Activated T-helper 17 cell treated with anti-CD3 and anti-CD28 coated beads, Interleukin-2, amount 50 U/mL, for 72 hours (primary cell): ENCODE results near the gene TRMT6. TPM values are rescaled to one million over a fixed set of nuclear protein-coding genes. Genes with fewer than 3 reads are reported as not detected.
A peak's percentile ranks its signal among the peaks of the same experiment; 100 is the strongest.

Source experiments
- ATAC-seq: fragments of 150-1000 bp; cut with Tn5 transposase; replicated peaks from 2 replicates; pipeline ENCODE4 v1.10.0; 2021; ENCODE audit warnings: mild to moderate bottlenecking, moderate library complexity
- H3K27ac Mint-ChIP-seq: one replicate; pipeline ENCODE4 v1.8.0; 2022; ENCODE audit warnings: mixed read lengths
- H3K27me3 Mint-ChIP-seq: one replicate; pipeline ENCODE4 v1.8.0; 2022; ENCODE audit warnings: mixed read lengths
- H3K36me3 Mint-ChIP-seq: one replicate; pipeline ENCODE4 v1.8.0; 2022; ENCODE audit warnings: low read depth, mild to moderate bottlenecking, mixed read lengths
- H3K4me1 Mint-ChIP-seq: one replicate; pipeline ENCODE4 v1.8.0; 2022; ENCODE audit warnings: mixed read lengths
- H3K4me3 Mint-ChIP-seq: one replicate; pipeline ENCODE4 v1.8.0; 2022; ENCODE audit warnings: mild to moderate bottlenecking, mixed read lengths
- H3K9me3 Mint-ChIP-seq: one replicate; pipeline ENCODE4 v1.8.0; 2022; ENCODE audit warnings: mixed read lengths
- total RNA-seq, 2 donors: library from RNA; stranded (reverse); gene quantifications; one replicate each; pipeline ENCODE4 v1.2.3, GENCODE V29; 2022

The TRMT6 gene
- total RNA-seq, 2 donors from 2014 or later: 19.8 to 43.2 TPM

GRCh38 chr20:5900908-5901307 is 49.4 kb downstream of the TRMT6 start:
- H3K4me1 Mint-ChIP-seq: no peaks in the 10 kb centered on the region
- peaks cover 20% of the 10 kb centered on the region for H3K27me3 Mint-ChIP-seq
- peak; percentile 26 for ATAC-seq
- H3K27ac Mint-ChIP-seq: no peak overlapping the region
- peaks cover 5% of the 10 kb centered on the region for H3K9me3 Mint-ChIP-seq
- no peak overlapping the region for H3K4me3 Mint-ChIP-seq
- no peaks in the 10 kb centered on the region for H3K36me3 Mint-ChIP-seq

GRCh38 chr20:5899444-5899843 is 50.9 kb downstream of the TRMT6 start:
- H3K27me3 Mint-ChIP-seq: peaks cover 21% of the 10 kb centered on the region
- H3K27ac Mint-ChIP-seq: no peak overlapping the region
- H3K9me3 Mint-ChIP-seq: peaks cover 8% of the 10 kb centered on the region
- H3K36me3 Mint-ChIP-seq: no peaks in the 10 kb centered on the region
- H3K4me1 Mint-ChIP-seq: no peaks in the 10 kb centered on the region
- H3K4me3 Mint-ChIP-seq: no peak overlapping the region
- ATAC-seq: no peak

DNA sequence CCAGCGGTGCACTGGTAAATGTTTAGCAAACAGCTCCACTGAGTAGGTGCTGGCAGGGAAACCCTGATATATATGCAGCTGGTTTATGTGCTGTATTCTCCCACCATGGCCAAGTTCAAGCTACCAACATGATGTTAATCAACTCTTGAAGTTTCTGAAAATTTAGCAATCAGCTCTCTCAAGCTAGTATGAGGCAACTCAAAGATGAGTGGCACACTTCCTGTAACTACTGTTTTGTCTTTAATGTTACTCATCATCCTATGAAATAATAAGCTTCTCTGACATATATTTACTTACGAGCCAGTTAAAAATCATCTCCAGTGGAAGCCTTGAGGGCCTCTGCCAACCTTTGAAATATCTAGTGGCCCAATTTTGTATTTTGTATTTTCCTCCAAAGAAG is 54.7 kb downstream of the TRMT6 start:
- no peaks in the 10 kb centered on the region for H3K36me3 Mint-ChIP-seq
- peaks cover 8% of the 10 kb centered on the region for H3K9me3 Mint-ChIP-seq
- H3K4me1 Mint-ChIP-seq: no peaks in the 10 kb centered on the region
- H3K27ac Mint-ChIP-seq: no peak overlapping the region
- no peak for ATAC-seq
- H3K27me3 Mint-ChIP-seq: peaks cover 19% of the 10 kb centered on the region
- H3K4me3 Mint-ChIP-seq: no peak overlapping the region

GRCh38 chr20:5893621-5894020 is 56.7 kb downstream of the TRMT6 start:
- Mint-ChIP-seq H3K9me3 (peaks cover 8% of the 10 kb centered on the region), H3K27ac (no peak overlapping the region), H3K4me1 (no peaks in the 10 kb centered on the region), H3K4me3 (no peak overlapping the region), H3K27me3 (peaks cover 19% of the 10 kb centered on the region), H3K36me3 (no peaks in the 10 kb centered on the region)
- no peak for ATAC-seq

GRCh38 chr20:5893052-5893451 is 57.3 kb downstream of the TRMT6 start:
- peaks cover 8% of the 10 kb centered on the region for H3K9me3 Mint-ChIP-seq
- ATAC-seq: no peak
- peaks cover 19% of the 10 kb centered on the region for H3K27me3 Mint-ChIP-seq

DNA sequence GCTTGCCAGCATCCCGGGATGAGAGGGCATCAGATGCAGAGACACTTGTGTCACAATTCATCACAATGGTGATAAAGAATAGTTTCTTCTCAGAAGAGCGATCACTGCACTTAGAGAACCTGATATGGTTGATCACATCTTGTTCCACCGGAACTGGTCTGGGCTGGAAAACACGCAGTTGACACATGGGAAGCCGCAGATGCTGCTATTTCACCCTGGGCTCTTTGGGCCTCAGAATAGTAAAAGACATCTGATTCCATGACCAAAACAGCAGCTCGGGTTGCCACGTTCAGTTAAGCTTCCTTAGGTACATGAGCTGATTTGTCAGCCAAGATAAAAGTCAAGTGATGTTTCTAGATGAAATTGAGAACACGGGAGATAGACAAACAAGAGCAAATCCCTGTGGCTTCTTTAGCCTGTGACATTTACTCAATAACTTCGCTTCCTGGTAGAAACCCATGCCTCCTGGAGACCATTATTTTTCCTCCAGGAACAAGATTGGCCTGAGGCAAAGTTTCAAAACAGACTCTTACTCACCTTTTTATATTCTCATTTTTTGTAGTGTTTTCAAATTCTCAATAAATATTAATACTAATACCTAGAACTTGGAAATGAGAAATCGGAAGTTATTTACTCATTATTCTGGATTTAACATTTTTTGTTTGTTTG is 59.4 kb downstream of the TRMT6 start:
- H3K36me3 Mint-ChIP-seq: no peaks in the 10 kb centered on the region
- H3K27ac Mint-ChIP-seq: no peak overlapping the region
- H3K27me3 Mint-ChIP-seq: peaks cover 5% of the 10 kb centered on the region
- H3K9me3 Mint-ChIP-seq: peaks cover 3% of the 10 kb centered on the region
- no peak overlapping the region for H3K4me3 Mint-ChIP-seq
- ATAC-seq: no peak
- H3K4me1 Mint-ChIP-seq: no peaks in the 10 kb centered on the region

More at GRCh38 chr20:5893052-5893451, 57.3 kb downstream of the TRMT6 start:
- no peak overlapping the region for H3K27ac Mint-ChIP-seq
- no peaks in the 10 kb centered on the region for H3K36me3 Mint-ChIP-seq
- H3K4me1 Mint-ChIP-seq: no peaks in the 10 kb centered on the region
- no peak overlapping the region for H3K4me3 Mint-ChIP-seq

- Mint-ChIP-seq H3K4me3 (no peak overlapping the region), H3K27ac (no peak overlapping the region), H3K27me3 (peaks cover under 1% of the 10 kb centered on the region), H3K9me3 (no peaks in the 10 kb centered on the region), H3K4me1 (peaks cover 2% of the 10 kb centered on the region), H3K36me3 (no peaks in the 10 kb centered on the region)
- ATAC-seq: no peak
These were observed 62.3 kb downstream of the TRMT6 start for GRCh38 chr20:5888041-5888440.

- Mint-ChIP-seq H3K27me3 (peaks cover 3% of the 10 kb centered on the region), H3K4me3 (no peak overlapping the region), H3K9me3 (no peaks in the 10 kb centered on the region), H3K27ac (no peak overlapping the region), H3K4me1 (peaks cover 5% of the 10 kb centered on the region), H3K36me3 (no peaks in the 10 kb centered on the region)
- ATAC-seq: no peak
These were observed 62.9 kb downstream of the TRMT6 start for GRCh38 chr20:5887386-5887785.

Other genes with a start within 250 kb of the TRMT6 start
- 10 to 100 TPM in 1 of 2 donors, 1 to 10 TPM in 1; 8.6 to 12.9 TPM for gene SHLD1, start 200.1 kb downstream of the TRMT6 start, total RNA-seq
- under 1 TPM; 0.32 to 0.52 TPM for gene CHGB, start 39.0 kb downstream of the TRMT6 start, total RNA-seq
- 10 to 100 TPM; 35.3 to 41.6 TPM for gene MCM8, start 119 bp upstream of the TRMT6 start, total RNA-seq
- gene CRLS1, start 55.6 kb upstream of the TRMT6 start, total RNA-seq: 10 to 100 TPM; 27.5 to 49.9 TPM
- gene LRRN4, start 103.5 kb upstream of the TRMT6 start, total RNA-seq: not detected
- under 1 TPM; 0.13 to 0.48 TPM for gene FERMT1, start 172.5 kb upstream of the TRMT6 start, total RNA-seq